Gastrocnemius medialis (tissue), 4 donors: ENCODE results near the gene TMEM269. TPM values are rescaled to one million over a fixed set of nuclear protein-coding genes. Genes with fewer than 3 reads are reported as not detected.

ENCODE experiments used
- ATAC-seq, 2 donors: fragments of 150-250 bp; one replicate each; pipeline ENCODE4 v1.9.1; 2016
- DNase-seq, 2 donors: peaks; one replicate each; pipeline ENCODE4 v3.0.0-alpha.2; 2019
- H3K27ac ChIP-seq, 4 donors: fragments of 200-600 bp; sonication (generic); 1 replicate in 1 of 4; 2 replicates in 3 of 4; pipeline ENCODE4 v1.5.1; 2016 to 2018; ENCODE audit warnings: mild to moderate bottlenecking in 2 of 4, moderate library complexity in 1 of 4
- H3K27me3 ChIP-seq, 3 donors: fragments of 200-600 bp; sonication (generic) in 2 of 3; 1 replicate in 1 of 3; 2 replicates in 2 of 3; pipeline versions ENCODE4 v1.5.1 to v1.6.0; 2016 to 2019; ENCODE audit warnings: mild to moderate bottlenecking in 1 of 3, moderate library complexity in 1 of 3
- H3K36me3 ChIP-seq, 2 donors: fragments of 200-600 bp; sonication (generic) in 1 of 2; one replicate each; pipeline ENCODE4 v1.5.1; 2017 to 2018
- H3K4me1 ChIP-seq, 2 donors: fragments of 200-600 bp; sonication (generic) in 1 of 2; one replicate each; pipeline ENCODE4 v1.5.1; 2016 to 2017; ENCODE audit warnings: mild to moderate bottlenecking in 2 of 2
- H3K4me3 ChIP-seq, 4 donors: fragments of 200-600 bp; sonication (generic) in 3 of 4; 1 replicate in 1 of 4; 2 replicates in 3 of 4; pipeline ENCODE4 v1.5.1; 2016 to 2019; ENCODE audit warnings: mild to moderate bottlenecking in 2 of 4
- H3K9me3 ChIP-seq, 3 donors: fragments of 200-600 bp; sonication (generic) in 2 of 3; 1 replicate in 1 of 3; 2 replicates in 2 of 3; pipeline ENCODE4 v1.5.1; 2016 to 2019
- CTCF ChIP-seq, 5 experiments: fragments of 450-650 bp in 3 of 5; fragments of 200-600 bp in 2 of 5; sonication (generic) in 2 of 5; IDR thresholded peaks in 4 of 5; conservative IDR thresholded peaks in 1 of 5; 1 replicate in 4 of 5; 2 replicates in 1 of 5; pipeline ENCODE4 v1.5.1; 2016 to 2019; ENCODE audit warnings: antibody characterized with exemption in 5 of 5, mild to moderate bottlenecking in 3 of 5, moderate library complexity in 3 of 5
- POLR2A ChIP-seq, 2 donors: fragments of 450-650 bp; IDR thresholded peaks; one replicate each; pipeline ENCODE4 v1.6.1; 2017; ENCODE audit warnings: antibody characterized with exemption in 2 of 2, mild to moderate bottlenecking in 2 of 2, moderate library complexity in 2 of 2
- in situ Hi-C, 4 donors: fragments of 200-750 bp; cut with MboI; loops; one replicate each; pipeline versions ENCODE4 v1.15.0 to v1.8.0; 2017; ENCODE audit warnings: low sequenced_read_pairs in 4 of 4
- intact Hi-C: fragments of 100-400 bp; cut with DNase I; formaldehyde crosslinking; loops from one replicate; pipeline ENCODE4 v1.15.1; 2023; ENCODE audit warnings: low total_unique reads
- total RNA-seq, 4 donors: library from RNA; depleted of rRNA; stranded (reverse); fragments of >200 nt; gene quantifications; one replicate each; pipeline versions ENCODE4 v1.1.0 to v1.2.3, GENCODE V29; 2016

The TMEM269 gene
- total RNA-seq, 4 donors from 2014 or later, result 0.19 to 0.25 TPM; not detected in 2

- DNase-seq (no peak), ATAC-seq (no peak)
- in situ Hi-C loops (loop anchor here in 1 of 4 donors (25.0 kb wide), 2 partner anchors 174 to 599 kb away; no protein-coding TSS in a partner anchor), intact Hi-C loops (no loop called here)
- no peaks in the 10 kb centered on the region for H3K9me3 ChIP-seq
- H3K27me3 ChIP-seq, result no peaks in the 10 kb centered on the region
- no peaks in the 10 kb centered on the region for H3K36me3 ChIP-seq
- no peak overlapping the region for H3K27ac ChIP-seq
- no peaks in the 10 kb centered on the region for H3K4me1 ChIP-seq
- no peak overlapping the region for H3K4me3 ChIP-seq
- TF ChIP-seq CTCF (IDR thresholded peaks at IDR 0.05 in 4 of 5, conservative IDR thresholded peaks at IDR 0.05 in 1 of 5), result no peak
- no peak for TF ChIP-seq POLR2A (IDR thresholded peaks at IDR 0.05)
Observed at GRCh38 chr1:42736571-42737200, 48.1 kb upstream of the TMEM269 start.

- no peaks in the 10 kb centered on the region for H3K9me3 ChIP-seq
- H3K36me3 ChIP-seq, result no peaks in the 10 kb centered on the region
- ATAC-seq (no peak), DNase-seq (no peak)
- H3K27ac ChIP-seq, result no peak overlapping the region
- H3K4me1 ChIP-seq, result no peaks in the 10 kb centered on the region
- intact Hi-C loops, result no loop called here
- TF ChIP-seq CTCF (IDR thresholded peaks at IDR 0.05 in 4 of 5, conservative IDR thresholded peaks at IDR 0.05 in 1 of 5) (no peak), POLR2A (IDR thresholded peaks at IDR 0.05) (no peak)
- no peak overlapping the region for H3K4me3 ChIP-seq
- in situ Hi-C loops, result loop anchor here in 1 of 4 donors (25.0 kb wide), 2 partner anchors 175 to 600 kb away; no protein-coding TSS in a partner anchor
- H3K27me3 ChIP-seq, result no peaks in the 10 kb centered on the region
Observed at GRCh38 chr1:42737257-42737656, 47.5 kb upstream of the TMEM269 start.

GRCh38 chr1:42737986-42738677, 46.7 kb upstream of the TMEM269 start:
- H3K36me3 ChIP-seq, result no peaks in the 10 kb centered on the region
- ATAC-seq, result no peak
- DNase-seq, result no peak
- no peaks in the 10 kb centered on the region for H3K4me1 ChIP-seq
- H3K4me3 ChIP-seq, result no peak overlapping the region
- in situ Hi-C loops, result loop anchor here in 1 of 4 donors (25.0 kb wide), 2 partner anchors 176 to 601 kb away; no protein-coding TSS in a partner anchor
- no peaks in the 10 kb centered on the region for H3K9me3 ChIP-seq
- no peak overlapping the region for H3K27ac ChIP-seq
- intact Hi-C loops, result no loop called here
- no peaks in the 10 kb centered on the region for H3K27me3 ChIP-seq
- TF ChIP-seq POLR2A (IDR thresholded peaks at IDR 0.05) (no peak), CTCF (IDR thresholded peaks at IDR 0.05 in 4 of 5, conservative IDR thresholded peaks at IDR 0.05 in 1 of 5) (no peak)

GRCh38 chr1:42738678-42739226, 46.0 kb upstream of the TMEM269 start:
- H3K27ac ChIP-seq, result no peak overlapping the region
- no peaks in the 10 kb centered on the region for H3K4me1 ChIP-seq
- in situ Hi-C loops, result loop anchor here in 1 of 4 donors (25.0 kb wide), 2 partner anchors 176 to 601 kb away; no protein-coding TSS in a partner anchor
- intact Hi-C loops, result no loop called here
- ATAC-seq (no peak), DNase-seq (no peak)
- H3K36me3 ChIP-seq, result no peaks in the 10 kb centered on the region
- no peaks in the 10 kb centered on the region for H3K9me3 ChIP-seq
- H3K27me3 ChIP-seq, result no peaks in the 10 kb centered on the region
- TF ChIP-seq CTCF (IDR thresholded peaks at IDR 0.05 in 4 of 5, conservative IDR thresholded peaks at IDR 0.05 in 1 of 5) (no peak), POLR2A (IDR thresholded peaks at IDR 0.05) (no peak)
- no peak overlapping the region for H3K4me3 ChIP-seq
